GM19438 (cell line): ENCODE results near the gene RNF144A.

Source experiments
- ATAC-seq: cut with Tn5 transposase; IDR thresholded peaks from one replicate; pipeline ENCODE4 v1.9.1; 2021; ENCODE audit warnings: low read depth; ENCODE audit not compliant: unreplicated experiment

Gene RNF144A

GRCh38 chr2:6968319-6969100, 51.3 kb downstream of the RNF144A start:
- no peak for ATAC-seq

GRCh38 chr2:6970551-6970950, 53.3 kb downstream of the RNF144A start:
- no peak for ATAC-seq

DNA sequence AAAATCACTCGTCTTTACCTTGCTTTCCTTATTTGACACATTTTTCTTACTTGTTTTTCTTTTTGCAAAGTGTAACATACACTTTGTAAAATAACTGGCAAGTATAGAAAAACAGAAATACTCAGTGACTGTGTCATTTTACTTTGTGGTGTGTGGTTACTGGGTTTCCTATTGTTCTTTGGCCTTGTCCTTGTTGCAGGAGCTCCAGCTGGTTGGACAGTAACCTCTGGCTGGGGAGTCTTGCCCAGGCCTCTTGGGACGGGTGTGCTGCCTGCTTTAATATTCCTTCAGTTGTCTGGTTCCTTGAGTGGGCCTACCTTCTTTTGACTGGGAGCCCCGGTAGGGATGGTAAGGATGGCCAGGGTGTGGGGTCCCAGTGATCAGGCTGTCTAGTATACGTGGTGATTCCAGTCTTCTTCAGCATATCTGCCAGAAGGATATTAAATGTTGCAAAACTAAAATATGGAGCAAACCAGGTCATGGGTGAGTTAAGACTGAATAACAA, 53.8 kb downstream of the RNF144A start:
- ATAC-seq, result no peak

GRCh38 chr2:6971502-6971901, 54.3 kb downstream of the RNF144A start:
- ATAC-seq, result no peak

- ATAC-seq, result no peak
These were observed 55.0 kb downstream of the RNF144A start for GRCh38 chr2:6972067-6972710.

DNA sequence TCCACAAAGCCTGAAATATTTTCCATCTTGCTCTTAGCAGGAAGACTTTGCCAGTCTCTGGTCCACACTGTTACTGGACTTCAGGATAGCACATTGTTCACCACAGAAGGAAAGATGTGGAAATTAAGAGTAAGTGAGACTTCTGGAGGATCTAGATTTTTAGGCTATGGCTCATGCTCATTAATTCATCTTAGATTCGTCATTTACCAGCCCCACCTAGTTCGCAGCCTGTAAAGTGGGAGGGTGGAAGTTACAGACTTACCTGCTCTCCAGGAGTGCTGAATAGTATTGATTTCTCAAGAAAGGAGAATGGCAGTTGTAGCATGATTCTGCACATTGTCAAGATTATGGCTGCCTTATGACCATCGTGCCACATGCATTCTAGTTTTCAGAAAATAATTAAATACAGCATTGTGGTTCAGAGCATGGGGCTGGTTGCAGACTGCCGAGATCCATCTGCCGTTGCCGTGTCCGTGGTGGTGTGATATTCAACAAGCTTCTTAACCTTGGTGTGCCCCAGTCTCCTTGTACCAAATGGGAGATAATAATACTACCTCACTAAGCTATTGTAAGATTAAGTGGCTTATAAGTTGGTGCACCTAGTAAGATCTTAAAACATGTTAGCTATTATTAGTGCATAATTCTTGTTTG, 56.8 kb downstream of the RNF144A start:
- ATAC-seq, result no peak

DNA sequence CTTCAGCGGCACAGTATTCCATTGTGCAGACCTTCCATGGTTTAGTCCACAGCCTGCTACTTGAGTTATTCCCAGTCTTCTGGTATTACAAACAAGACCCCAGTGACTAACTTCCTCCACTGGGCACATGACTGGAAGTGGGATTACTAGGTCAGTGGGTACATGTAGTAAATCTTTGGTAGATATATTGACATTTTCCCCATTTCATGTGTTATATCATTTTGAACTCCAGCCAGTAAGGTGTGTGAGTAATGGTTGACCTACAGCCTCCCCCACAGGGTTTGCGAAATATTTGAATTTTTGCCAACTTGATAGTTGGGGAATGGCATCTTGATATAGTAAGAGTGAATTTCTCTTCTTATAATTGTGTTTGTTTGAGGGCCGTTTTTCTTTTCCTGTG, 58.8 kb downstream of the RNF144A start:
- ATAC-seq, result no peak

DNA sequence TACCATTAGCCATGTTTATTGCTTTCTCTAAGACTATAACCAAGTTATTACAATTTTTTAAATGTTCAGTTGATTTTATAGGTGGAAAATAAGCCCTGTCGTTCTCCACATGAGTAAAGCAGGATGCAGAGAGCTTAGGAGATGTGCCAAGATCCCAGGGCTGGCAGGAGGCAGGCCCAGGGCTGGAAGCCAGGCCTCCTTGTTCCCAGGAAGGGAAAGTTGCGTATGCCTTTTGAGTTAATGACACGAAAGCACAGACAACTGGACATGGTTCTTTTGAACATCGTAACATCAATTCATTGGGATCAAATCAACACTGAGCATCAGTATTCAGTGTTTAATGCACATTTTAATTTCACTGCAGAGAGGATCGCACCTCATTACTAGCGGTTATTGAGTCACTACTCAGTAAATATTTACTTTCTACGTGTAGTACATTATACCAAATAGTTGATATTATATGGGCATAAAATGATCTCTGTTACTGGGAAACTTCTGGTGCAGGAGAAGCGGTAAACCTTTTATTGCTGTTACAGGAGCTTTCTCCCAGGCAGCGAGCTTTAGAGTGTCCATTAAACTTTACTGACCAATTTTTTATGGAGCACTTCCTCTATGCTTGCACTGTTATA, 60.0 kb downstream of the RNF144A start:
- no peak for ATAC-seq

DNA sequence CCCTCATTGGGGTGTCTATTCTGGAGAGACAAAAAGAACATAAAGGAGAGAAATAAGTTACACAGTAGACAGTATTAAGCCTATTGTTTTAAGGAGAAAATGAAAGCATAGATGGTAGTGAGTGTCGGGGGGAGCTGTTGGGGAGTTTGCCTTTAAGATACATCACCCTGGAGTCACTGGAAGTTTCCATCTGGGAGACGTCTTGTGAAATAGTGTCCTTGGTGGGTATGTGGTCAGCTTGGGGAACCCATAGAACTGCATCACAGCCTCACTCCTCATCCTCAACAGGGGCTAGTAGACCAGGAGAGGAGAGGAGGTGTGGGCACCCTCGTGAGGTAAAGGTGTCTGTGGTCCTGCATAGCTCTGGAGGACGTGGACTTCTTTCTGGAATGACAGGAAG, 60.6 kb downstream of the RNF144A start:
- ATAC-seq, result no peak

GRCh38 chr2:6978991-6979390, 61.8 kb downstream of the RNF144A start:
- no peak for ATAC-seq

DNA sequence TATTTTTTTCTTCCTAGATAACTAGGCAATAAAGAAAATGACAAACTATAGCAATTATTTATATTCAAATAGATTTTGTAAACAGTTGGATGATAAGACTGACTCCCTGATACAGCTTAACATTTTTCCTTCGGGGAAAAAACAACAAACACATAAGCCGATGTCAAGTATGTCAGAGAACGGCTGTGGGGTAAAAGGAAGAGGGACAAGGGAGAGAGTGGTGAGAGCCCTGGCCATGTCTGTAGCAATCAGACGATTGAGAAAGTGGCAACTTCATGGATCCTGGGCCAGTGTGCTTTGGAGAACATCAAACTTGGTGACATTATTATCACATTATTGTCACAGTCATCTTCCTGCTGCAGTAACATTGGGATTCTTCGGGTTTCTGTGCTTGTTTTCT, 65.2 kb downstream of the RNF144A start:
- ATAC-seq, result no peak

DNA sequence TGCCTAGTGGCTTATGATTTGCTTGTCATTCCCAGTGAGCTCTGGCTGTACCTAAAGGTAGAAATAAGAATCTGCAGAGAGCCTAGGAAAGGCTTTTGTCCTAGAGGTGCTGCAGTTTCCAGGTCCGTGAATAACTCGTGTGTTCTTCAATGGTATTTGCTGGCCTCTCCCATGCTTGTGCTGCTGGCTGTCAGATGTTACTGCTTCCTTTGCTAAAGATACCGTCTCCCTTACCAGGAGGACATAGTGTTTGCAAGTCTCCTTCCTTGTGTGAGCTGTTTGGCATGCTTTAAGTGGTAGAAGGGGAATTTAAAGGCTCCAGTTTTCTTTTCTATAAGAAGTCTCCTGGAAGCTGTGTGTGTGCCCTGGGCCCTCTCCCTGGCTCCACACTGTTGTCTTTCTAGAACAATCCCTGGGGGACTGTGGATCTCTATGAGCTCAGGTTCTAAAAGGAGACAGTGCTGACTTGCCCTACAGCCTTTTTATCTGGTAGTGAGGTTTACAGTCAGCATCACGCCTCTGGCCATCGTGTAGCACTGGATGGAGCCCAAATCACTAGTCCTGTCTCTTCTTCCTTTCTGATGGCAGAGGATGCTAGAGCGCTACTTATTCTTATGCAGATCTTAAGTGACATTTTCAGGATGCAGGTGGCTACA, 65.8 kb downstream of the RNF144A start:
- no peak for ATAC-seq

GRCh38 chr2:6986301-6986911, 69.2 kb downstream of the RNF144A start:
- ATAC-seq, result no peak

- no peak for ATAC-seq
These were observed 69.7 kb downstream of the RNF144A start for GRCh38 chr2:6986912-6987361.

GRCh38 chr2:6990871-6991270, 73.7 kb downstream of the RNF144A start:
- no peak for ATAC-seq

- no peak for ATAC-seq
These were observed 75.6 kb downstream of the RNF144A start for GRCh38 chr2:6992794-6993228.

- ATAC-seq, result no peak
These were observed 76.0 kb downstream of the RNF144A start for GRCh38 chr2:6993229-6993640.

DNA sequence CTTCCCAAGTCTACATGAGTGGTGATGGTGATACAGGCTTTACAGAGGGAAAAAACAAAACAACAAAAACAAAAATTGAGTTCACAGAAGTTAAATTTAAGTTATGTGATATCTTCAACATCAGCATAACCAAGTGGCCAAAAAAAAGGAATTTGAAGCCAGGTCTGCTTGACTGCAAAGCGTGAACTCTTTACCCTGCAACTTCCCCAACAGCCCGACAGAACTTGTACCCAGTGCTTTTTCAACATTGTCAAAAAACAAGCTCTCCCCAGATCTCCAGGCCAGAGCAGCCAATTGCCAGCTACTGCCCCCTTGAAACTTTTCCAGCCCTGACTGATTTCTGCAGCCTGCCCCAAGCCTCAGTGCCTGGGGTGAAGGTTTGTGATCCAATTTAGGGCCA, 76.7 kb downstream of the RNF144A start:
- ATAC-seq, result no peak

DNA sequence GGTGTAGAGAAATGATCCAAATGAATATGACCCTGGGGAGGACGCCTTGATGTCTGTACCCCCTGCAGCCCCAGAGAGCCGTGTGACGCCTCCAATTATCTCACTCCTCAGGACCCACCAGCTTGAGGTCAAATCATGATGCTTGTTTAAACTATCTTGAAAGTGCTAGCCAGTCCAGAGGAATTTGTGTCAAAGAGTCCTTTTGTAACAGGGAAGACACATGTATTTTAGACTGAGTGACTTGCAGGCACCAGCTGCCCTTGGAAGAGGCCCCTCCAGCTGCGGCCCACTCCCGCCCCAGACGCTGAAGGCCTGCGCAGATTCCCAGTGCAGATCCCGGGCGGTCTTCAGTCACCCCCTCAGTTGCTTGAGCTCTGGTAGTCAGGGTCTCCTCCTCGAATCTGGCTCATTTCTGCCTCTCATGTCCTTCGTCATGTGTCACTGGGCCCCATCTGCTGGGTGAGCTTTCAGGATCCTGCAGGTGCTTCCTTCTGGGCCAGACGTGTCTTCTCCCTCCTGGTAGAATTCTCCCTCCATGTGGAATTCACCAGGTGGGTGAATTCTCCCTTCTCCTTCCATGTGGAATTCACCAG, 77.4 kb downstream of the RNF144A start:
- ATAC-seq, result no peak
